Neuron (in vitro differentiated cells): ENCODE data around the gene GALNTL6.

Experiments
- H2AFZ ChIP-seq: one replicate; pipeline ENCODE4 v1.6.1; 2013; ENCODE audit warnings: low read depth, mild to moderate bottlenecking, inconsistent platforms, low read length, moderate library complexity
- H3K27me3 ChIP-seq: one replicate; pipeline ENCODE4 v1.6.1; 2013; ENCODE audit warnings: low read length; ENCODE audit not compliant: insufficient read depth
- H3K36me3 ChIP-seq: one replicate; pipeline ENCODE4 v1.6.1; 2013; ENCODE audit warnings: low read length; ENCODE audit not compliant: insufficient read depth
- H3K4me1 ChIP-seq: one replicate; pipeline ENCODE4 v1.6.1; 2013; ENCODE audit warnings: low read length; ENCODE audit not compliant: insufficient read depth
- H3K4me3 ChIP-seq: 2 replicates; pipeline ENCODE4 v1.5.1; 2013; ENCODE audit warnings: mild to moderate bottlenecking, low read length, moderate library complexity
- H3K9me3 ChIP-seq: one replicate; pipeline ENCODE4 v1.6.1; 2013; ENCODE audit warnings: low read length

The GALNTL6 gene

DNA sequence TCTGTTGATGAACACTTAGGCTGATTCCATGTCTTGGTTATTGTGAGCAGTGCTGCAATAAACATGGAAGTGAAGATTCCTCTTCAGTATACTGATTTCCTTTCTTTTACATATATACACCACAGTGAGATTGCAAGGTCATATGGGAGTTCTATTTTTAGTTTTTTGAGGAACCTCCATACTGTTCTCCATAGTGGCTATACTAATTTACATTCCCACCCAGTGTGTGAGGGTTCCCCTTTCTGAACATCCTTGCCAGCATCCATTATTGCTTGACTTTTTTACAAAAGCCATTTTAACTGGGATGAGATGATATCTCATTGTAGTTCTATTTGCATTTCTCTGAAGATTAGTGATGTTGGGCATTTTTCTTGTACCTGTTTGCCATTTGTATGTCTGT lies 1274.9 kb downstream of the GALNTL6 start:
- H3K27me3 ChIP-seq: no peaks in the 10 kb centered on the region
- H3K4me3 ChIP-seq: no peak overlapping the region
- no peaks in the 10 kb centered on the region for H3K9me3 ChIP-seq
- H3K36me3 ChIP-seq: no peaks in the 10 kb centered on the region
- H3K4me1 ChIP-seq: peaks cover 4% of the 10 kb centered on the region
- H2AFZ ChIP-seq: no peak overlapping the region
